ENCODE measurements around the gene ZNF329. TPM values are rescaled to one million over a fixed set of nuclear protein-coding genes. Genes with fewer than 3 reads are reported as not detected.

Gene ZNF329
- total RNA-seq, 1 experiment from 2014 or later, result 7.1 TPM

GRCh38 chr19:58079792-58080191 is 70.8 kb downstream of the ZNF329 start:
- no peak for DNase-seq (ENCODE audit: low read depth)

Other genes starting within 250 kb of the ZNF329 start
- 5.4 and 6.7 TPM in 2 replicates for gene ZNF417, start 234.2 kb downstream of the ZNF329 start, total RNA-seq (2014; rRNA removed; shearing (Covaris generic))
- gene ZNF418, start 215.4 kb downstream of the ZNF329 start, total RNA-seq (2014; rRNA removed; shearing (Covaris generic)), result 0.03 TPM in 1 of 2 replicates, not detected in the other
- 5.0 and 5.4 TPM in 2 replicates for gene ZNF256, start 203.1 kb downstream of the ZNF329 start, total RNA-seq (2014; rRNA removed; shearing (Covaris generic))
- gene C19orf18, start 176.3 kb downstream of the ZNF329 start, total RNA-seq (2014; rRNA removed; shearing (Covaris generic)), result not detected in 2 replicates
- gene ZNF606, start 148.0 kb downstream of the ZNF329 start, total RNA-seq (2014; rRNA removed; shearing (Covaris generic)), result 6.8 and 16.9 TPM in 2 replicates
- gene ZSCAN1, start 116.8 kb downstream of the ZNF329 start, total RNA-seq (2014; rRNA removed; shearing (Covaris generic)), result not detected in 2 replicates
- gene ZNF135, start 91.5 kb downstream of the ZNF329 start, total RNA-seq (2014; rRNA removed; shearing (Covaris generic)), result 0.03 TPM in 1 of 2 replicates, not detected in the other
- 0.30 and 0.71 TPM in 2 replicates for gene ZSCAN18, start 52.6 kb downstream of the ZNF329 start, total RNA-seq (2014; rRNA removed; shearing (Covaris generic))
- 27.6 and 28.4 TPM in 2 replicates for gene ZNF274, start 32.3 kb upstream of the ZNF329 start, total RNA-seq (2014; rRNA removed; shearing (Covaris generic))
- 36.6 and 62.3 TPM in 2 replicates for gene ZNF544, start 78.1 kb upstream of the ZNF329 start, total RNA-seq (2014; rRNA removed; shearing (Covaris generic))
- gene ZNF8, start 128.2 kb upstream of the ZNF329 start, total RNA-seq (2014; rRNA removed; shearing (Covaris generic)), result 3.1 TPM in 2 replicates
- gene ERVK3-1, start 154.6 kb upstream of the ZNF329 start, total RNA-seq (2014; rRNA removed; shearing (Covaris generic)), result 78.6 and 105 TPM in 2 replicates
- gene ZSCAN22, start 176.2 kb upstream of the ZNF329 start, total RNA-seq (2014; rRNA removed; shearing (Covaris generic)), result 3.7 and 5.2 TPM in 2 replicates
- gene A1BG, start 202.7 kb upstream of the ZNF329 start, total RNA-seq (2014; rRNA removed; shearing (Covaris generic)), result 20.3 and 22.8 TPM in 2 replicates
- gene ZNF497, start 212.0 kb upstream of the ZNF329 start, total RNA-seq (2014; rRNA removed; shearing (Covaris generic)), result 0.67 and 2.1 TPM in 2 replicates
- gene ZNF837, start 230.2 kb upstream of the ZNF329 start, total RNA-seq (2014; rRNA removed; shearing (Covaris generic)), result 0.08 and 1.4 TPM in 2 replicates
- 3,183 and 4,090 TPM in 2 replicates for gene RPS5, start 236.5 kb upstream of the ZNF329 start, total RNA-seq (2014; rRNA removed; shearing (Covaris generic))
- gene RNF225, start 244.9 kb upstream of the ZNF329 start, total RNA-seq (2014; rRNA removed; shearing (Covaris generic)), result 0.24 TPM in 1 of 2 replicates, not detected in the other

Measured in HT1080 (cell line).